Esophagus (tissue), 2 donors: ENCODE measurements around the gene WSCD1. TPM values are rescaled to one million over a fixed set of nuclear protein-coding genes. Genes with fewer than 3 reads are reported as not detected.

Experiments used
- H3K27ac ChIP-seq, 2 donors: one replicate each; pipeline ENCODE4 v1.5.1; 2013; ENCODE audit warnings: low read depth in 2 of 2, mild to moderate bottlenecking in 2 of 2, inconsistent platforms in 1 of 2, low read length in 1 of 2, moderate library complexity in 1 of 2
- H3K27me3 ChIP-seq, 2 donors: one replicate each; pipeline ENCODE4 v1.6.1; 2013; ENCODE audit warnings: low read length in 2 of 2, control low read depth in 1 of 2, mild to moderate bottlenecking in 1 of 2; ENCODE audit not compliant: insufficient read depth in 2 of 2, control insufficient read depth in 1 of 2
- H3K36me3 ChIP-seq, 2 donors: one replicate each; pipeline ENCODE4 v1.6.1; 2013; ENCODE audit warnings: low read length in 1 of 2; ENCODE audit not compliant: control insufficient read depth in 2 of 2, insufficient read depth in 2 of 2
- H3K4me1 ChIP-seq, 2 donors: one replicate each; pipeline ENCODE4 v1.6.1; 2013; ENCODE audit warnings: low read length in 1 of 2; ENCODE audit not compliant: control insufficient read depth in 2 of 2, insufficient read depth in 2 of 2
- H3K4me3 ChIP-seq, 2 donors: one replicate each; pipeline ENCODE4 v1.5.1; 2013; ENCODE audit warnings: low read length in 2 of 2, mild to moderate bottlenecking in 2 of 2, low read depth in 1 of 2, moderate library complexity in 1 of 2
- H3K9me3 ChIP-seq, 2 donors: one replicate each; pipeline ENCODE4 v1.6.1; 2013; ENCODE audit warnings: mild to moderate bottlenecking in 2 of 2, low read depth in 1 of 2, low read length in 1 of 2, moderate library complexity in 1 of 2; ENCODE audit not compliant: control insufficient read depth in 2 of 2, insufficient read depth in 1 of 2
- WGBS, 2 donors: extraction: QIAGEN DNeasy Blood & Tissue Kit; methylation state at CpG; one replicate each; pipeline ENCODE4 v1.1.7; 2013; 5-methylcytosine and 5-hydroxymethylcytosine counted together
- polyA plus RNA-seq, 2 donors: library from polyadenylated mRNA; stranded (reverse); fragments of 200-250 nt; gene quantifications; one replicate each; pipeline ENCODE4 v1.2.3, GENCODE V29; 2013
- donor health status: healthy with polysubstance abuse.
- donor health status: Bipolar disorder and iron deficiency.

Gene WSCD1
- polyA plus RNA-seq, 2 donors: 0.16 to 0.45 TPM

DNA sequence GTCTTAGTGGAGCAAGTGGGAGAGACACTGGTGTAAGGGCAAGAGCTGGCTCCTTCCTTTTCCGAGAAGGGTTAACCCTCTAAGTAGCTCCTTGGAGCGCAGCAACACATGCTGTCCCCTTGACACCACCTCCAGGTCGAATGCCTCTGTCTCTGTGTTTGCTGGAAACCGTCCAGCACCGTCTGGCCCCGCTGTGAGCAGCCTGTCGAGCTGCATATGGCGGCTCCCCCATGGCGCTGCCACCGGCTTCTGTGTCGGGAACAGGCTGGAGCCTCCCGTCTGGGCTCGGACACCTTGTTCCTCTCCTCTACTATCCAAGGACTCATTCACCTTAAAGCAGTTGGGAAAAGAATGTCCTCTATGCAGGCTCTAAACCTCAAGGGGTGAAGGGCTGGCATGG lies 28.9 kb upstream of the WSCD1 start:
- no peaks in the 10 kb centered on the region for H3K9me3 ChIP-seq
- H3K36me3 ChIP-seq: no peaks in the 10 kb centered on the region
- 65 to 77% methylated on average over 13 of the region's 13 CpGs for WGBS, 2 donors
- H3K4me1 ChIP-seq: no peaks in the 10 kb centered on the region
- no peak overlapping the region for H3K27ac ChIP-seq
- no peaks in the 10 kb centered on the region for H3K27me3 ChIP-seq
- H3K4me3 ChIP-seq: no peak overlapping the region

DNA sequence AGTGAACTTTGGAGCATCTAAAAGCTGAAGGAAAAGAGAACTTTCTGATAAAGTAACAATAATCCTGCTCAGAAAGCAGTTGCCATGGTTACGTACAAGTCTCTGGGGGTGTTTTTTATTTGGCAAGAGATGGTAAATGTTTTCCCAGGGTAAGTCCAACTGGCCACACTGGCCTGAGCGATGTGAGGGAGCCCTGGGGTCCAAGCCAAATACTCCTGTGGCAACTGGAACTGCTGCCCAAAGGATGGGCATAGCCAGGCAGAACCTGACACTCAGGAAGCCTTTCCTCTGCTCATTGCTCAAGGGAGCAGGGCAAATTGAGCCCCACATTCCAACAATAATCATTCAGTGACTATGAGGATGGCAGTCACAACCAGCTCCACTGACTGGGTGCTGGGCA lies 26.8 kb upstream of the WSCD1 start:
- no peaks in the 10 kb centered on the region for H3K4me1 ChIP-seq
- H3K4me3 ChIP-seq: no peak overlapping the region
- H3K9me3 ChIP-seq: no peaks in the 10 kb centered on the region
- 75 to 80% methylated on average over 2 of the region's 2 CpGs for WGBS, 2 donors
- H3K27ac ChIP-seq: no peak overlapping the region
- no peaks in the 10 kb centered on the region for H3K27me3 ChIP-seq
- H3K36me3 ChIP-seq: no peaks in the 10 kb centered on the region

DNA sequence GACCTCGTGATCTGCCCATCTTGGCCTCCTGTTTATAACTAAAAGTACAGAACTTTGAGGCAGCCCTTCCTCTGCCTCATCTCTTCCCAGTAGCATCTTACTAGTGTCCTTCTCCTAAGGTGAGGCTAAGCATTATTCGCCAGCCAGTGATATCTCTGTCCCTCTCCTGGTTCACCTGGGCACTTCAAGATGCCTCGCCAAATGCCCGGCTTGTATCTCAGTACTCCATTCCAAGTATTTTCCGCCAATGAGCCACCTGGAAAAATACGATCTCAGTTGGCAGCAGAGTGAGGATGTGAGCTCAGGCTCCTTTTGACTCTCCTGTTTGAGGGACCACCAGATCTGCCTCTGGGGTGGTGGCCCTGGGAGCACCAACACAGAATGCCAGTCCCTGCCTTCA lies 25.9 kb upstream of the WSCD1 start:
- no peaks in the 10 kb centered on the region for H3K9me3 ChIP-seq
- H3K27ac ChIP-seq: no peak overlapping the region
- H3K36me3 ChIP-seq: no peaks in the 10 kb centered on the region
- WGBS, 2 donors: 89 to 91% methylated on average over 6 of the region's 6 CpGs
- H3K27me3 ChIP-seq: no peaks in the 10 kb centered on the region
- H3K4me3 ChIP-seq: no peak overlapping the region
- no peaks in the 10 kb centered on the region for H3K4me1 ChIP-seq

DNA sequence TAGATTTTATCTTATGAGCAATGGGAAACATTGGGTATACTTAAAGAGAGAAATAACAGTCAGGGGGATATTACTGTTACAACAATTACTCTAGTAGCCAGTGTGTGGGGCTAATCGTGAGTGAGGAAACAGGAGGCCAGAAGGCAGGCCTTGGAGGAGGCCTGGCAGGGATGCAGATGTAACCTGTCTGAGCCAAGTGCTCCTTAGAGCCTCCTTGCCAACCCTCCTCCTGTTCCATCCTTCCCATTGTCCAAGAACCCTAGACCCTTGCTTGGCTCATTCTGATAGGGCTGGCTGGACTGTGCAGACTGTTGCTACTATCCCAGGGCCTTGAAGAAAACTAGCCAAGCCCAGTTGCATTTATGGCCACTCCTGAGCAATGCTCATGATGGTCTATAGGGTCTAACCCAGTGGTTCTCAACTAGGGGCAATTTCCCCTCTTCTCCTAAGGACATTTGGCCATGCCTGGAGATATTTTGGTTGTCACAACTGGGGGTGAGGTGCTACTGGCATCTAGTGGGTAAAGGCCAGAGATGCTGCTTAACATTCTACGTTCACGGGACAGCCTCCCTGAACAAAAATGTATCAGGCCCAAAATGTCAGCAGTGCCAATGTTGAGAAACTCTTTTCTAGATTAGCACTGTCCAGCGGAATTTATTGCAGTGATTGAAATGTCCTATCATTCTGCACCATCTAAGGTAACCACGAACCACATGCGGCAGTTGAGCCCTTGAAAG lies 24.4 kb upstream of the WSCD1 start:
- H3K27me3 ChIP-seq: no peaks in the 10 kb centered on the region
- WGBS, 2 donors: 89% methylated on average over 6 of the region's 6 CpGs
- H3K36me3 ChIP-seq: no peaks in the 10 kb centered on the region
- no peak overlapping the region for H3K27ac ChIP-seq
- H3K9me3 ChIP-seq: no peaks in the 10 kb centered on the region
- H3K4me1 ChIP-seq: no peaks in the 10 kb centered on the region
- H3K4me3 ChIP-seq: no peak overlapping the region

DNA sequence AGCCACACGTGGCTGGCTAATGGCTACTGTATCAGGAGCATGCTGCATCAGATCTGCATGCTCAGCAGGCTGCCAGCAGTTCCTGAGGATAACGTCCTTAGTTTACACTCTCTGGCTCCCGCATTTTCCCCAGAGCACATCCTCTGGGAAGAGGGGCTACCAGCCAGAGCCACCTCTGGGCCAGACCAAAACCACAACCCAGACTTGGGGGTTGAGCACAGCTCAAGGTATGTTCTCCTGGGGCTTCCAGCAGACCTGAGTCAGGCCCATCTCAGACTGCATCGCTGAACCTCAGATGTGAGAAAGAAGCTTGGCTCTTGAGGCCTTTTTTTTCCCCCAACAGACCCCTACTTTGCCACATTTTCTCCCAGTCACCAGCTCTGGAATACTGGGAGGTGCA lies 23.7 kb upstream of the WSCD1 start:
- H3K27me3 ChIP-seq: no peaks in the 10 kb centered on the region
- no peaks in the 10 kb centered on the region for H3K36me3 ChIP-seq
- H3K27ac ChIP-seq: no peak overlapping the region
- H3K4me3 ChIP-seq: no peak overlapping the region
- no peaks in the 10 kb centered on the region for H3K4me1 ChIP-seq
- WGBS, 2 donors: 73 to 74% methylated on average over 4 of the region's 4 CpGs
- no peaks in the 10 kb centered on the region for H3K9me3 ChIP-seq

DNA sequence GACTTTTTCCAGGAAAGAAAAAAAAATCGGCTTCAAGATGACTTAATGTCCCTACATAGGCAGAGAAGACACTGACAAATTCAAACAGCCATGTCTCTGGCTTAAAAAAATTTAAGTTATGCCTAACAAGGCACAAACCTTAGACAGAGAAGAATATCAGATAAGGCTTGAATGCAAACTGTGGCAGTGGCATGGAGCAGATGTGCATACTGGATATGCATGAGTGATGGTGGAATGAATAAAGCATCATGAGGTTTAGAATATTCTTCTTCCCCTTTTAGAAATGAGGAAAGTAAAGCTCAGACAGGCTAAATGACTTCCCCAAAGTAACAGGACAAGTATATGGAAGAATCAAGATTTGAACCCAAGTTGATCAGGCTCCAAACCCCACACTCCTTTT lies 23.2 kb upstream of the WSCD1 start:
- Histone ChIP-seq H3K4me3 (no peak overlapping the region), H3K36me3 (no peaks in the 10 kb centered on the region), H3K4me1 (no peaks in the 10 kb centered on the region), H3K27me3 (no peaks in the 10 kb centered on the region), H3K9me3 (no peaks in the 10 kb centered on the region), H3K27ac (no peak overlapping the region)
- 77 to 78% methylated on average over 1 of the region's 1 CpG for WGBS, 2 donors

DNA sequence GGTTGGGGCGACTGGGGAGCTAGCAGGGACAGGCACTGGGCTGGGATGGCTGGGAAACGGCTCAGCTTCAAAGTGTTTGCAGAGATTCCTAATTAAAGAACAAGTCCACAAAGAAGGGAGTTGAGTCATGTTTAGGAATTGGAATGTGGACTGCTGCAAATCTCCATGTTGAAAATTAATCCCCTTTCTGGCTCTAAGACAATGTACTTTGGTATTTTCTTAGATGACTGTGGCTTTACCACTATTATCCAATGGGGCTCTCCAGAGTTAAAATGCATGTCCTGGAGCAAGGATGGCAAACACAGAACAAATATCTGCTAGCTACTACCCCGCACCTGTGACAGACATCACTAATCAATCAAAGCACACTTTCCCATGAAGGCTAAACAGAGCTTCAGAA lies 22.2 kb upstream of the WSCD1 start:
- no peak overlapping the region for H3K4me3 ChIP-seq
- H3K4me1 ChIP-seq: no peaks in the 10 kb centered on the region
- no peak overlapping the region for H3K27ac ChIP-seq
- H3K9me3 ChIP-seq: no peaks in the 10 kb centered on the region
- H3K27me3 ChIP-seq: no peaks in the 10 kb centered on the region
- WGBS, 2 donors: 36 to 48% methylated on average over 3 of the region's 3 CpGs
- H3K36me3 ChIP-seq: no peaks in the 10 kb centered on the region

DNA sequence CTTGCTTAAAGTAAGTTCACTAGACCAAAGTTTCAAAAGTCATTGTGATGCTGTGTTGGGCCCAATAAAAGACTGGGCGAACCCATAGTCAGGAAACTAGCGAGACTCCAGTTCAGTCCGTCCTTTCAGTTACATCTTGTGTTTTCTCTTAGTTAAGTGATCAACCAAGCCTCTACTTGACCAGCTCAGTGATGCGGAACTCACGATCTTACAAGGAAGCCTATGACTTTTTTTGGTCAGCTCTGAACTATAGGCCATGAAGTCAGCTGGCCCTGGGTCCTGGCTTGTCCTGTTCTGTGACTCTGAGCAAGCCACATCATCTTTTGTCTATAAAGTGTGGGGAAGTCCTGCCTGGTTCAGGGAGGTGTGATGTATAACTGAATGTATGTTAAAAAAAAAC lies 21.7 kb upstream of the WSCD1 start:
- H3K9me3 ChIP-seq: no peaks in the 10 kb centered on the region
- H3K4me1 ChIP-seq: no peaks in the 10 kb centered on the region
- no peak overlapping the region for H3K4me3 ChIP-seq
- WGBS, 2 donors: 74 to 81% methylated on average over 5 of the region's 5 CpGs
- H3K27ac ChIP-seq: no peak overlapping the region
- H3K27me3 ChIP-seq: no peaks in the 10 kb centered on the region
- H3K36me3 ChIP-seq: no peaks in the 10 kb centered on the region

DNA sequence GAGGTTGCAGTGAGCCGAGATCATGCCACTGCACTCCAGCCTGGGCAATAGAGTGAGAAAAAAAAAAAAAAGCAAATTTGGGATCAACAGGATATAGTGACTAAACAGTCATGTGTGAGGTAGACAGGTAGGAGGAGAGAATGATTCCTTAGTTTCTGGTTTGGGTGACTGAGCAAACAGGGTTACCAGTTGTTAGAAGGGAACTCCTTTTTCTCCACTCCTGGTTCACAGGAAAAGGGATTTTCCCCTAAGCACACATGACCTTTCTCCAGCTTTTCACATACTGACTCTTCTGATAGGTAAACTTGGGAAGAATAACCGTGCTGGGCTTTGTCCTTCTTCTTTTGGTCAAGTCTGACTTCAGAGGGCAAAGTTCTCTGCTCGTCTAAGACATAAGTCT lies 17.3 kb upstream of the WSCD1 start:
- no peak overlapping the region for H3K4me3 ChIP-seq
- H3K4me1 ChIP-seq: peaks cover 0 to 3% of the 10 kb centered on the region in 2 donors
- H3K36me3 ChIP-seq: no peaks in the 10 kb centered on the region
- no peak overlapping the region for H3K27ac ChIP-seq
- 66 to 77% methylated on average over 3 of the region's 3 CpGs for WGBS, 2 donors
- no peaks in the 10 kb centered on the region for H3K9me3 ChIP-seq
- no peaks in the 10 kb centered on the region for H3K27me3 ChIP-seq

DNA sequence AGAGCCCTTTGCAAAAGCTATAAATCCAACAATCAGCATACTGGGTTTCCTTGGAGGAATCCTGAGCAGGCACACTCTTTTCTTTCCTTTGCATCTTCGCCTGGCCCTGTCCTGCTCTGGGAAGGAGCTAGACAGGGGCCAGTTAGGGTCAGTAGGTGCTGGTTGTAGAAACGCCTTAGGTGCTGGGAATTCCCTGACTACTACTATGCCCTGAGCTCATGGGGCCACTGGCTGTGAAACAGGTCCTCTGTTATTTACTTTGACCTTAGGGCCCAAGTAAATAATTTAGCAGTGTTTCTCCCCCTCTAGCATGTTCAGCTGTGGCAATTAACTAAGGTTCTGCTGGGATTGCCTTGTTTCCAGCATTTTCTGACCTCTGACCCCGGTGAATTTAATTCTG lies 15.8 kb upstream of the WSCD1 start:
- no peaks in the 10 kb centered on the region for H3K27me3 ChIP-seq
- H3K9me3 ChIP-seq: no peaks in the 10 kb centered on the region
- H3K4me3 ChIP-seq: no peak overlapping the region
- no peaks in the 10 kb centered on the region for H3K36me3 ChIP-seq
- WGBS, 2 donors: 79 to 80% methylated on average over 3 of the region's 3 CpGs
- no peak overlapping the region for H3K27ac ChIP-seq
- peaks cover 0 to 3% of the 10 kb centered on the region in 2 donors for H3K4me1 ChIP-seq
